HG02759 (cell line): ENCODE results near the gene MAPK9.

Source experiments
- ATAC-seq: cut with Tn5 transposase; IDR thresholded peaks from one replicate; pipeline ENCODE4 v1.9.1; 2021; ENCODE audit warnings: mild to moderate bottlenecking, moderate library complexity; ENCODE audit not compliant: unreplicated experiment

The MAPK9 gene

DNA sequence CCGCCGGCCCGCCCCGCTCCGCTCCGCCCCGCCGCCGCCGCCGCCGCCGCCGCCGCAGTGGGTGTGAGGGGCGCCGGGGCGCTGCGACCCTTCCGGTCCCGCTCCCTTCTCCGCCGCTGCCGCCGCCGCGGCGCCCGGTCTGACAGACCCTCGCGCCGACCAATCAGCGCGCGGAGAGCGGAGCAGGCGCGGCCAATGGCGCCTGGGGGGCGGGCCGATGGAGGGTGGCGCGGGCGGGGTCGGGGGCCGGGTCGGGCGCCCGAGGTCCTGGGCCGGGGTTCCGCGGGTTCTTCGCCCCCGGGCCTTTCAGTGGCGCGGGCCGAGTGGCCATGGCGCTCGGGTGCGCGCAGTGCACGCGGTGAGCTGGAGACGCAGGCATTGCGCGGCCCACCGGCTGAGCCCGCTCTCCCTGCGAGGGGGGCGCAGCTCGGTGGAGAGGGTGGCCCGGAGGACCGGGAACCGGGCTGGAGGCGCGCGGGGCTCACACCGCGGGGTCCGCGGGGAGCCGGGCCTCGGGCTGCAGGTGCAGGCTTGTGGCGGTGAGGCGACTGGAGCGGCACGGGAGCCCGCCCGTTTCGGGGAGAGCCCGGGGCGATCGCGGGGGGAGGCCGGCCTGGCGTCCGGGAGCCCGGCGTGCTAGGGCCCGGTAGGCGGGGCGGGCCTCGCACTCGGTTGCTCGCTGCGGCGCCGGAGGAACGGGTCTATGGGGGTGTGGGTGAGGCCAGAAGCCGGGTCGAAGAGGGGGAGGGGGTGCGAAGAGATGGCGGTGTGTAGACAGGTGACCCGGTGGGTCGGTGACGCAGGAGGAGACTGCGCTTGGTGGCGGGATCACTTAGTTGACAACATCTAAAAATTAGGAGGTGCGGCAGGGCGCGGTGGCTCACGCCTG, at the start of gene MAPK9:
TSS of gene MAPK9 (minus strand) at position 141 of the 889 bp plus-strand sequence. CDS start 11,522 bp downstream, outside the sequence.
- peak; percentile 85 for ATAC-seq

DNA sequence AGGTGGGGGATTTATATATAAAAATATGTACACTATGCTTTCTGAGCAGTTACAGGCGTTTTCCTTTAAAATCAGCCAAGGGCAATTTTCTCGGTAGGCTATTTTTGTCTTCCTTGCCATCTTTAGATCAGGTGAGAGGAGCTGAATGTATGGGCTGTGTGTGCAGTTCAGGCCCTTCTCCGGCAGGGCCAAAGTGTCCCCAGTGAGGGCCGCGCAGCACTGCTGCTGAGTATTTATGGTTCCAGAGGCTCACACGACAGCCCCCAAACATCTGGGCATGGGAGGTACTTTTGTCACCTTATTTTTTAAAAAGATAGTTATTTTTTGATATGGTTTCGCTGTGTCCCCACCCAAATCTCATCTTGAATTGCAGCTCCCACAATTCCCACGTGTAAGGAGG, 49.7 kb upstream of the MAPK9 start:
- no peak for ATAC-seq

DNA sequence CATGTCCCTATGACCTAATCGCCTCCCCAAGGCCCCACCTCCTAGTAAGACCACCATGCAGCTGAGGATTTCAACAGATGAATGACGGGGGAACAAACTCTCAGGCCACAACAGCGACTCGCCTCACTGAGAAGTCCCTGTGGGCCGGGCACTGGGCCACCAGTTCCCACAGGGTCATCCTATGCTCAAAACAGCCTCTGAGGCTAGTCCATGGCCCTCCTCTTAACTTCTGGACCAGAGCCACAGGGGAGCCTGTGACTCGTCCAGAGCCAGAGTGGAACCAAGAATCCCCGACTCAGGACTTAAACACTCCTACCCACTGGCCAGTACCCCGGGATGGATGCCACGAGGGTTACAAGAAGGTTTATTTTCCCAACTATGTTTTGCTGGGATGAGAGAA, 49.0 kb upstream of the MAPK9 start:
- ATAC-seq = no peak

DNA sequence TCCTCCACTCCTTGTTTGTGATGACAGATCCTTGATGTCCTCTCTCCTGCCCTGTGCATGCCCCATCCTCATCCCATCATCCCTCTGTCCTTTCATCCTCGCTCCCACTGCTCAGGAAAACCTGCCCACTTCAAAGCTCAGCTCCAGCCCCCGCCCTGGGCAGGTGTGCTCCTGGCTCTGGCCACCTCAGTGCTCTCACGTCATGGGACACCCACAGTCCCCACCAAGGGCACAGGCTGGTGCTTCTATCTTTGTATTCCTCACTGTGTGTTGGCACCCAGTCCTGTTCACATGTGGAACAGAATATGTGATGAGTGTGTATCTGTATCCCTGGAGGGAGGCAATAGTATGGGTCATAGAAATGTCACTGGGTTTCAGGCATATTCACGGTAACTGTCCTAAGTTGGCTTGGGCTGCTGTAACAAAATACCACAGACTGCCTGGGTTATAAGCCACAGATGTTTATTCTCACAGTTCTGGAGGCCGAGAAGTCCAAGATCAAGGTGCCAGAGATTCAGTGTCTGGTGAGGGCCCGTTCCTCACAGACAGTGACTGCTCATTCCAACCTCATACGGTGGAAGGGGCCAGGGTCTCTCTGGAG, 47.8 kb upstream of the MAPK9 start:
- ATAC-seq = no peak

DNA sequence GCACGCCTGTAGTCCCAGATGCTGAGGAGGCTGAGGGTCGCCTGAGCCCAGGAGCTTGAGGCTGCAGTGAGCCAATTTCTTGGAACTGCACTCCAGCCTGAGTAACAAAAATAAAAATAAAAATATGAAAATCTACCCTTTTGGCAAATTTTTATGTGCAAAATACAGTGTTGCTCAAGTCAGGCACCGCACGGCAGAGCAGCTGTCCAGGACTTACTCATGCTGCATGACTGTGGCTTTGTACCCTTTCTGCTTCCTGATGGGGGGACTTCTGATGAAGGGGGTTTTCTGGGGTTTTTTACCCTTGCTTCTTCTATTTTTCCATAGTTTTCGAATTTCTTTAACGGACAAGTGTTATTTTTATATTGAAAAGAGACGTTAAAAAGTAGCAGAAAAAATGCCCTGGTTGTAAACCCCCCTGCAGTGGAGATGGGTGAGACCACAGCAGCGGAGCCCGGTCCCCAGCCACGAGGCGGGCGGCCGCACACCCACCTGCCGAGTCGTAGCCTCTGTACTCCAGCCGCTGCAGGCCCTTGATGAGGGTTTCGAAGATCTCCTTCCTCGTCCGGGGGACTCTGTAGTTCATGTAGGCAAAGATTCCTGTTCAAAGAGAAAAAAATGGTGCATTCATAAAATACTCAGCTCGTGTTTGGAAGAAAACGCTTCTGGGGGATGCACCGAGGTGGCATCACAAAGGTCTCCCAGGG, 46.3 kb upstream of the MAPK9 start:
- ATAC-seq = no peak

DNA sequence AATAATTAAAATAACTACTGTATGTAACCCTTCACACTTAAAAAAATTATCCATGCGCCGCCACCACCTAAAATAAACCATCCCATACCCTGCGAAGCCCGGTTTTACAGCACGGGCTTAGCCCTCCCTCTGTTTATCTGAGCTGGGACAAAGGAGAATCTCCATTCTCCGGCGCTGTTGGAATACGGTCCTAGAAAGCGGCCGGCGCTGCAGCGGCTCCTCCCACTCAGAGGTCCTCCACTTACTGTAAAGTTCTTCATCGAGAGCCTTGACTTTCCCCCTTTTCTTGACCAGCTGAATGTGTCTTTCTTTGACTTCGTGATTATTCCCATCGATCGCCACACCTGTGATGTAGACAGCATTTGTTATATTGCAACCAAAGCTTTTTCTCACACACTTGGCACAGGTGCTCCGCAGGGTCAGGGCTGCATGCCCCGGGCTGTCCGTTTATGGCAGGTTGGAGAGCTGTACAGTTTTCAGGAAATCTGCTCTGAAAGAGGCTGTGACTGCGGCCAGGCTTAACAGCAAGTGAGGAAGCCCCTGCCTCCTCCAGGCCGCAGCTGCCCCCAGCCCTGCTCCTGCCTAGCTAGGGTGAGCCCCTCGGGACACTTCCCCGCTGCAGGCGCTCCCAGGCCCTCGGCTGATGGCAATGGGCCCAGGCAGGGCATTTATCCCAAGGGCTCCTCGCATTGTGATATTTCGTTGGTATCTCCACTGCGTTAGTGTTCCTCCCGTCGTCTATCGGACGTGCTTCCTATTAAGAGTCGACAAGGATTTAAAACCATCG, 44.5 kb upstream of the MAPK9 start:
- ATAC-seq = no peak

DNA sequence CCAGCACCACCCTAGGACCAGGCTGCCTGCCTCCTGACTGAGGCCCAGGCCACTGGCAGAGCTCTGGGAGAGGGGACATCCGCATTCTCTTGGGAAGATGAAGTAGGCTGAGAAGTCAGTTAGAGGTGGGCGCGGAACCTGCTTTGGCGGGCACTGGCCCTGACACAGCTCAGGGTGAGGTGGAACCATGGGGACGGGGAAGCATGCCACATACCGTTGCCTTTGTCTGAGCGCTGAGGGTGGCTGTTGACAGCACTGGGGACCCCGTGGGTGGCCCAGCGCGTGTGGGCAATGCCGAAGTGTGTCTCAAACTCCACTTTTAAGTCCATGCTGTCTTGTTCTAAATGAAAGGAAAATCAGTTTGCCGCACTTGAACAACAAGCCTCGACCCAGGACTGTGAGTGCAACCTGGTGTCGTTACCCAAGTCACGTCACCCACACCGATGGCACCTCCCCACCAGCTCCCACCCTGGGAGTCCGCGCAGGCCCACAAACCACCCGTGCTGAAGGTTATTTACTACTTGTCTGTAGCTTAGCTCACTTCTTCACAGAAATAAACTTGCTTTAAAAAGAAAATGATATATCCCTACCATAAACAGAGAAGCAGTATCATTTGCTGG, 43.8 kb upstream of the MAPK9 start:
- ATAC-seq = no peak

DNA sequence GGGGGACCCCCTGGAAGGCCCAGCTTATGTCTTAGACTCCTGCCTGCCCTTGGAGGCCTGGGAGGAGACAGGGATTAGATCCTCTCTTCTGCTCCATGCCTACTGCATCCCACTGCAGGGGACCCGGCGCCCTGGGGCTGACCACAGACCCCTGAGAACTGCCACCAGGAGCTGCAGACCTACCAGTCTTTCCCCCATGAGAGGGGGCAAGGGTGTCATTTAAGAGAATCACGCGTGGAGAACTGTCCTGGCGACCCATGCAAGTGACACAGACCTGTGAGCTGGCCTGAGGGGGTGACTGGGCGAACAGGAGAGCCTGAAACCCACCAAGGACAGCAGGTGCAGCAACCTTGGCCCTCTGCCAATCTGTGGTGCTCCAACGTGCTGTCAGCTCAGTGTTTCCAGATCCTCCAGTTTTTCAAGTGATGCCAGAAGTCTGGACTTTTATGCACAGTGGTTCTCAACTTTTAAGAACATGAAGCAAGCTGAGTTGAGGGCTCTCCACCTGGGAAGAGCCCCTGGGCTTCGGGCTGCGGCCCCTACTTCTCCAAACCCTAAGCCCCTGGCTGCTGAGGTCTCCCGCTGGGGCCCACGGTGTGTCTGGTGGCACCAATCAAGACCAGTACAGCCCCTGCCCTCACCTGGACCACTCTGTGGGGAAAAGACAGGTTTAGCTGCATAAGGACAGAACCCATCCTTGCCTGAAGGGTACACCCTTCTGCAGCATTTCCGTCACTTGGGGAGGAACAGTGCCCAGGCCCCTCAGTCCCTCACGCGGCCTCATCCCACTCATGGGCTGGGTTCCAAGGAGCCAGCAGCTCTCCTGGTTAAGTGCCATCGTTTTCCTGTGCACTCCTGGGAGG, 43.1 kb upstream of the MAPK9 start:
- no peak for ATAC-seq

DNA sequence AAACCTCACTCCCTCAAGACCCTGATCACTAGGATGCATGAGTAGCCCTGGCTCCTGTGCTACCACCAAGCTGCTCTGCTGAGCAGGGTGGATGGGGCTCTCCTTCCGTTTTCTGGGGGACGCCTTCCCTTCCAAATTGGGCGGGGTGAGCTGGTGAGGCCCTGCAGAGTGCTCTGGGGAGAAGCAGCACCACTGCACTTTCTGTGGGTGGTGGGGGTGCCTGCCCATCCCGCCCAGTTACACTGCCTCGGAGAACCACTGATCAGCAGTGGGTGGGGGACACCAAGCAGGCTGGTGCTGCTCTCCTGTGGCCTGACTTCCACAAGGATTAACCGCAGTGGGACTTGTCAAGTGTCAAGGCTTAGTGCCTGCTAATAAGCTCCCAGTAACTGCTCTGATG, 42.3 kb upstream of the MAPK9 start:
- ATAC-seq = no peak

DNA sequence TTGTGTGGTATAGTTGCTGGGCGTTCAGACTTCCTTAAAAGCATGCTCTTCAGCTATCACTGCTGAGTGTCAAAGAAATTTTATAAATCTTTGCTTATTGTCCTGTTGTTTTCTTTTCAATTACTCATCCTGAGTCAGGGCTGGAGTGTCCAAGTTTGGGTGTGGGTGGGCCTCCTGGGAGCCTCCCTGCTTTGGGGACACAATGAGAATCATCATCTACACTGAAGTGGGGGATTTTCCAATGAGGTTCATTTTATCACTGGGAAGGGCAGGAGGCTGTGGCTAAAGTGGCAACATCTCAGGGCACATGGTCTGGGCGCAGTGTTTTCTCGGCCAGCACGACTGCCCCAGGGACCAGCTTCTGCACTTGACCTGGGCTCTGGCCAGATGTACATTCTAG, 41.8 kb upstream of the MAPK9 start:
- ATAC-seq = no peak

DNA sequence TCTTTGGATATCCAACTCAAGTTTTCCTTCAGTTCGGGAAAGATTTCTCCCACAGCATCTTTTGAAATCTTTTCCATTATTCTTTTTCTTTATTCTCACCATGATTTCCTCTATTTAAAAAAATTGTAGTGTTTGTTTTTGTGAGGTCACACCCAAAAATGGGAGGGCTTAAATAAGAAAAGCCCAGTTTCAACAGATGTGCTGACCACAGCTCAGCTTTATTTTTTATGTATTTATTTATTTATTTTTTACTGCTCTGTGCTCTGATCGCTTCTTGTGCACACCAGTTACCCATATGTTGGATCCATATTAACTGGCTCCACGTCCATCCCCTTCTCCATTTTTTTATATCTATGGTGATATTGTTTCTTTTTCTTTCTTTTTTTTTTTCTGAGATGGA, 41.0 kb upstream of the MAPK9 start:
- ATAC-seq = no peak

DNA sequence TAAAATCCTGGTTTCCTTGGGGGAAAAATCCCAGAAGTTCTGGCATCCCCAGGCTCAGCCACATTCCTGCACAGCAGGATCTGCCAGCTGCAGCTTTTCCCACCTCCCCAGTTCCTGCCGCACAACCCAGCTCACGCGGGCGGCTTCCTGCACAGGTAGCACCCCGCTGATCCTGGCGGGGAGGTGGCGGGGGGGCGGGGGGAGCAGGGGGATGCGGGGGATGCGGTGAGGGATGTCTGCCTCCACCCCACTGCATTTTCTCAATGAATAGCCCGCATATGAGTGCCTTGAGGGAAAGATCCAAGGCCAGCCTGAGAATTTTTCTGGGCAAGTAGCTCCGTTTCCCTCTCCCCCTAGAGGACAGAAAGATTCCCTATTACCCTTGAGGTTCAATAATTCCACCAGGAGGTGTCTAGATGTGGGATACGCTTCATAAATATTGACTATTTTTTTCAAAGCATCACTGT, 40.2 kb upstream of the MAPK9 start:
- ATAC-seq = no peak

DNA sequence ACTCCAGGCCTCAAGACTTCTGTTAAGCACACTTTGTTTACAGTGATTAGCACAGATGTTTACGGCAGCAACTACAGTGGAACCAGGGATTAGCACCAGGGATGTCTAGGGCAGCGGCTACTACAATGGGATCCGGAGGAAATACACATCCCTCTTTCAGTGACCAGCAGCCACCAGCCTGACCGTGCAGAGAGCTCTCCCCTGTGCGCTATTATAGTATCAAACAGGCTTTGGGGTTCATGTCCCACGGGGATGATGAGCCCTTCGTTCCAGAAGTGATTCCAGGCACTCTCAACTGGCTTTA, 39.7 kb upstream of the MAPK9 start:
- no peak for ATAC-seq

DNA sequence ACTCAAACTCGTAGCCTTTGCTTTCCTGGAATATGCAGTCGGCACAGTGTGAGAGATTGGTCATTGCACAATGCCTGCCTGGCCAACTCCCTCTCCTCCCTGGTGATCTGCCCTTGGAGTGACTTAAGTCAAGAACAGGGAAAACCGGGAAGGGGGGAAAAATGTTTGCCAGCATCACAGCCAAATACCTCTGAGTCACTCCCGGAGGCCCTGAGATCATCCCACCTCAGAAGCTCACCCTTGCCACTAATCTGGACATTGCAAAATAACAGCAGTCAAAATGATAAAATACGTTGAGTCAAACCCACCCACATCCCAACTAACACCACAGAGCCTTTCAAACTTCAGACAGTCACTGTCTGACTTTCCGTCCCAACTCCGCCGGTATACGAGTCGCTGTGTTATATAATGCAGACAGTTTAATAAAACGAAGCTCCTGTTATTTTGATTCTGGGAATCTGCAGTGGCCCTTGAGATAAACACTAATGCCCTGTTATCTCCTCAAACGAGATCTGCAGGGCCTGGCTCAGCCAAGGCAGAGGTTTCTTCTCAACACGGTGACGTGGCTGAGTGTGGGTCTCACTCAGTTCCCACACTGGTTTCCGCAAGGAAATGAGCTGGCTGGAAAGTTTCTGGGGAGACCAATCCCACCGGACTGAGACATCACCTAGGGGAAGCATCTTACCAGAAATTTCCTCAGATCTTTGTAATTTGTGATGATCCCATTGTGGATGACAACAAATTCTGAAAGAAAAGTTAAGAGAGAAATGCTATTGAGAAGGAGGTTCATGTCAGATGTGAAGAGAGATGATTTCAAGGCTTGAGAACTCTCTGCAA, 39.1 kb upstream of the MAPK9 start:
- no peak for ATAC-seq

DNA sequence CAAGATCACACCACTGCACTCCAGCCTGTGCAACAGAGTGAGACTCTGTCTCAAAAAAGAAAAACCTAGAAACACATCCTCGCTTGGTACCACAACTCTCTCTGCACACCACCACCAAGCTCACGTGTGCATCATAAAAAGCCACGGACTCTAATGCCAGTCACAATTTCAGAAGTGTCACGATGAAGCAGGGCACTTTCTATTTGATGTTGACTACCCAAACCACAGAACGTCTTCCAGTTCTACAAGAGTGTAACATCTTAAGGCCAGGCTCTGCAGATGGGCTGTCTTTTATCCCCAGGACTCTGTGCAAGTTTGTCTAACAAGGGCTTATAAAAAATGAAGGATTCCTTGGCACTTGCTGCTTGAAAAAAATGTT, 38.4 kb upstream of the MAPK9 start:
- no peak for ATAC-seq

DNA sequence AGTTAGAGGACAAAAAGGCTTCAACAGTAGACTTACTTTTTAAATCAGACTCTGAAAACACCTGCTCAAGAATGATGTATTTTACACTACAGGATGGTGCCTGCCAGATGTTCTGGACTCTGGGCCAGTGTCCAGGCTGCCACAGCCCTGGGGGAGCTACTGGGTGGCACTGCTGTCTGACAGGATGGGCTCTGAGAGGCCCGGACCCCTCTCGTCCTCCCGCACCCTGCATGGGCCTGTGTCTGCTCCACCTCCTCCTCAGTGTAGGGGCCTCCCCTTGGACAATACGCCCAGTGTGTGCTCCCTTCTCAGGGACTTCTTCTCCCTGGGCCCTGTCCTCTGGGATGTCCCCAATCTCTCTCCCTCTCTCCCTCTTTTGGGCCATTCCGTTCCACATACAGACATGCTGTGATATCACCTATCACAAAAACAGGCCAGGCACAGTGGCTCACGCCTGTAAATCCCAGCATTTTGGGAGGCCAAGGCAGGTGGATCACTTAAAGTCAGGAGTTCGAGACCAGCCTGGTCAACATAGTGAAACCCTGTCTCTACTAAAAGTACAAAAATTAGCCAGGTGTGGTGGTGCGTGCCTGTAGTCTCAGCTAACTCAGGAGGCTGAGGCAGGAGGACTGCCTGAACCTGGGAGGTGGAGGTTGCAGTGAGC, 37.9 kb upstream of the MAPK9 start:
- no peak for ATAC-seq

DNA sequence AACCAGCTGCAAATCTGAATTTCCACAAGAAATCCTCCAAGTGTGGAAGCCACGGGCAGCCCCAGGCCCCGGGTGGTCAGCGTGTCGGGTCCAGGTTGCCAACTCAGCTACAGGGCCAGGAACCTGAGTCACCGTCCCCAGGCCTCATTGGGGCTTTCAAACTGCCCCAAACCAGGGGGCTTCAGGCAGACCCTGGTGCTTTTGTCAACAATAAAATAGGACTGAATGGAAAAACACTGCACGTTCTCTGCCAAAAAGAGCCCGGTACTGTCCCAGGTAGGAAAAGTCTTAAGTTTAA, 37.2 kb upstream of the MAPK9 start:
- no peak for ATAC-seq

DNA sequence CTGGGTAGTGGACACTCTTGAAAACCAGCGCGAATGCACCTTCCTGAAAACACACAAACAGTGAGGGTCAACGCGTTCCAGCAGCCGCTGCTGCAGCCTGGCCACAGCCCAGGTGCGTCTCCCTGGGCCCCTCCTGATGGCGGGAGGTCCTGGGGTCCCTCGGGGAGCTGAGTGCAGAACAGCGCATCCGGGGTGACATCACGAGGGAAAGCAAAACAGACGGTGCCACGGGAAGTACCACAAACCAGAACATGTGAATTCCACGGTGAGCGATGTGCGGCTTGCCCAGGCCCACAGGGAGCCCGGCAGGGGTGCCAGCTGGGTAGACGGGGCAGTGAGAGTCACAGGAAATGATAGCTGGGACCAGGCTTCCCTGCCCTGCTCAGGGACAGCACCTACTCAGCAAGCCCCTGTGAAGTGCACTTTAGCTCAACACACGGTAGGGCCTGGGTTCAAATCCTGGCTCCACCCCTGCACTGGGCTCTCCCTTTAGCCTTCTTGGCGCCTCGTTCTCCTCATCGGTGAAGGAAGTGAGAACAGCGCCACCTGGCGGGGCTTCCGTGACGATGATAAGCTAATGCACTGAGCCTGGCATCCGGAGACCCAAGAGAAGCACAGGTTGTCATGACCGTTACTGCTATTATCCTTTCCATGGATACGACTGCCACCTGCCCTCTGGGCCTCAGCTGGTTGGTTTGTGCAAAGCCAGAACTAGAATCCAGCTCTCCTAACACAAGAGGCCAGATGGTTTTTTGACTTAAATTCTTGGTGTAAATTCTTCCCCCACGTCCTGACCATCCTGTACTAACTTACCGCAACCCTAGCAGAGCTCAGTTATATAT, 36.6 kb upstream of the MAPK9 start:
- ATAC-seq = peak; percentile 74
